Mesenchymal stem cell (in vitro differentiated cells and primary cell): ENCODE results near the gene TNFRSF14.

ENCODE experiments used
- DNase-seq: peaks from one replicate; pipeline ENCODE4 v3.0.0-alpha.2; 2013
- H2AFZ ChIP-seq: one replicate; pipeline ENCODE4 v1.6.1; 2013; ENCODE audit warnings: low read depth, mild to moderate bottlenecking, control low read depth, inconsistent platforms, low read length, moderate library complexity
- H2AK5ac ChIP-seq: 2 replicates; pipeline ENCODE4 v1.6.1; 2013; ENCODE audit warnings: low read length, moderate library complexity, mild to moderate bottlenecking, inconsistent platforms; ENCODE audit not compliant: severe bottlenecking
- H2BK120ac ChIP-seq: one replicate; pipeline ENCODE4 v1.6.1; 2013; ENCODE audit warnings: low read depth, mild to moderate bottlenecking, inconsistent platforms, low read length, moderate library complexity
- H2BK12ac ChIP-seq, 2 experiments: one replicate each; pipeline ENCODE4 v1.6.1; 2013; ENCODE audit warnings: inconsistent platforms in 2 of 2, low read length in 2 of 2, mild to moderate bottlenecking in 2 of 2, moderate library complexity in 2 of 2, control low read depth in 1 of 2
- H2BK15ac ChIP-seq: one replicate; pipeline ENCODE4 v1.6.1; 2013; ENCODE audit warnings: mild to moderate bottlenecking, low read depth, inconsistent platforms; ENCODE audit not compliant: poor library complexity, severe bottlenecking
- H2BK5ac ChIP-seq: 2 replicates; pipeline ENCODE4 v1.6.1; 2013; ENCODE audit warnings: low read depth, mild to moderate bottlenecking, low read length, control low read depth, inconsistent platforms; ENCODE audit not compliant: poor library complexity, severe bottlenecking
- H3K14ac ChIP-seq, 2 experiments: one replicate each; pipeline ENCODE4 v1.6.1; 2013; ENCODE audit warnings: inconsistent platforms in 2 of 2, low read length in 2 of 2, control low read depth in 1 of 2, mild to moderate bottlenecking in 1 of 2, moderate library complexity in 1 of 2
- H3K18ac ChIP-seq, 2 experiments: one replicate each; pipeline ENCODE4 v1.6.1; 2013; ENCODE audit warnings: inconsistent platforms in 2 of 2, low read length in 2 of 2, control low read depth in 1 of 2, low read depth in 1 of 2, mild to moderate bottlenecking in 1 of 2
- H3K23ac ChIP-seq, 2 experiments: one replicate each; pipeline ENCODE4 v1.6.1; 2013; ENCODE audit warnings: inconsistent platforms in 2 of 2, low read length in 2 of 2, mild to moderate bottlenecking in 2 of 2, moderate library complexity in 2 of 2, control low read depth in 1 of 2
- H3K27ac ChIP-seq: 2 replicates; pipeline ENCODE4 v1.5.1; 2013; ENCODE audit warnings: mild to moderate bottlenecking, moderate library complexity, low read length, control low read depth, inconsistent platforms; ENCODE audit not compliant: poor library complexity, severe bottlenecking
- H3K27me3 ChIP-seq, 2 experiments: 2 replicates each; pipeline versions ENCODE4 v1.6.1 to v1.7.0; 2013; ENCODE audit warnings: low read length in 2 of 2, mild to moderate bottlenecking in 2 of 2, moderate library complexity in 2 of 2, control low read depth in 1 of 2, inconsistent platforms in 1 of 2; ENCODE audit not compliant: control insufficient read depth in 1 of 2, insufficient read depth in 1 of 2
- H3K36me3 ChIP-seq, 2 experiments: 2 replicates each; pipeline versions ENCODE4 v1.6.1 to v1.7.0; 2013; ENCODE audit warnings: low read length in 2 of 2, control low read depth in 1 of 2, inconsistent platforms in 1 of 2, low read depth in 1 of 2, mild to moderate bottlenecking in 1 of 2; ENCODE audit not compliant: insufficient read depth in 2 of 2, control insufficient read depth in 1 of 2
- H3K4ac ChIP-seq, 2 experiments: one replicate each; pipeline ENCODE4 v1.6.1; 2013; ENCODE audit warnings: inconsistent platforms in 2 of 2, low read length in 2 of 2, mild to moderate bottlenecking in 2 of 2, moderate library complexity in 2 of 2, control low read depth in 1 of 2, low read depth in 1 of 2
- H3K4me1 ChIP-seq: 2 replicates; pipeline ENCODE4 v1.6.1; 2013; ENCODE audit warnings: low read depth, low read length, control low read depth; ENCODE audit not compliant: control insufficient read depth, insufficient read depth
- H3K4me2 ChIP-seq: 2 replicates; pipeline ENCODE4 v1.6.1; 2013; ENCODE audit warnings: low read length, mild to moderate bottlenecking, inconsistent platforms; ENCODE audit not compliant: poor library complexity, severe bottlenecking
- H3K4me3 ChIP-seq, 2 experiments: 2 replicates each; pipeline versions ENCODE4 v1.5.1 to v1.7.0; 2013; ENCODE audit warnings: low read length in 2 of 2, mild to moderate bottlenecking in 2 of 2, control low read depth in 1 of 2, low read depth in 1 of 2; ENCODE audit not compliant: insufficient read depth in 1 of 2
- H3K79me1 ChIP-seq: replicated peaks from 2 replicates; pipeline ENCODE4 v1.6.1; 2013; ENCODE audit warnings: mild to moderate bottlenecking, control low read depth, low read length, inconsistent platforms; ENCODE audit not compliant: poor library complexity, severe bottlenecking
- H3K9ac ChIP-seq: 2 replicates; pipeline ENCODE4 v1.7.0; 2013; ENCODE audit warnings: mild to moderate bottlenecking, low read length, moderate library complexity
- H3K9me3 ChIP-seq: 2 replicates; pipeline ENCODE4 v1.7.0; 2013; ENCODE audit warnings: mild to moderate bottlenecking, low read length; ENCODE audit not compliant: control insufficient read depth
- H4K8ac ChIP-seq: one replicate; pipeline ENCODE4 v1.6.1; 2013; ENCODE audit warnings: inconsistent platforms, mild to moderate bottlenecking, low read length, moderate library complexity
- H4K91ac ChIP-seq: one replicate; pipeline ENCODE4 v1.6.1; 2013; ENCODE audit warnings: mild to moderate bottlenecking, low read length, inconsistent platforms
- WGBS: methylation state at CpG from one replicate; pipeline ENCODE4 v1.1.7; 2013; ENCODE audit warnings: mixed read lengths; 5-methylcytosine and 5-hydroxymethylcytosine counted together

TNFRSF14 gene

GRCh38 chr1:2604156-2604843 is 48.1 kb downstream of the TNFRSF14 start:
- no peak for DNase-seq
- no peak overlapping the region for H4K8ac ChIP-seq

GRCh38 chr1:2604844-2605508 is 48.8 kb downstream of the TNFRSF14 start:
- DNase-seq = no peak
- no peak overlapping the region for H3K27ac ChIP-seq
- H4K91ac ChIP-seq = no peak overlapping the region
- no peak overlapping the region for H3K4me2 ChIP-seq
- no peak overlapping the region for H4K8ac ChIP-seq
- no peak overlapping the region for H2AFZ ChIP-seq
- H2BK120ac ChIP-seq = no peak overlapping the region
- no peak overlapping the region for H2AK5ac ChIP-seq
- H3K23ac ChIP-seq = no peak overlapping the region
- H3K36me3 ChIP-seq = no peaks in the 10 kb centered on the region
- H3K14ac ChIP-seq = no peak overlapping the region
- H2BK5ac ChIP-seq = no peak overlapping the region
- no peak overlapping the region for H3K4ac ChIP-seq
- no peak overlapping the region for H2BK15ac ChIP-seq
- no peak overlapping the region for H2BK12ac ChIP-seq
- H3K79me1 ChIP-seq = no peaks in the 10 kb centered on the region
- 66% methylated on average over 14 of the region's 14 CpGs for WGBS
- no peak overlapping the region for H3K18ac ChIP-seq
- H3K4me3 ChIP-seq = no peak overlapping the region
- H3K4me1 ChIP-seq = peaks cover 3% of the 10 kb centered on the region
- peaks cover 14 to 80% of the 10 kb centered on the region in 2 experiments for H3K27me3 ChIP-seq
- no peaks in the 10 kb centered on the region for H3K9me3 ChIP-seq
- no peak overlapping the region for H3K9ac ChIP-seq

More at GRCh38 chr1:2604156-2604843, 48.1 kb downstream of the TNFRSF14 start:
- no peak overlapping the region for H3K27ac ChIP-seq
- no peaks in the 10 kb centered on the region for H3K9me3 ChIP-seq
- no peak overlapping the region for H2BK5ac ChIP-seq
- no peak overlapping the region for H3K4ac ChIP-seq
- no peak overlapping the region for H2AFZ ChIP-seq
- no peak overlapping the region for H2BK120ac ChIP-seq
- no peak overlapping the region for H3K4me3 ChIP-seq
- H4K91ac ChIP-seq = no peak overlapping the region
- H3K79me1 ChIP-seq = no peaks in the 10 kb centered on the region
- H3K18ac ChIP-seq = no peak overlapping the region
- no peak overlapping the region for H2BK12ac ChIP-seq
- no peak overlapping the region for H3K9ac ChIP-seq
- no peak overlapping the region for H3K4me2 ChIP-seq
- no peak overlapping the region for H3K23ac ChIP-seq
- peaks cover 3% of the 10 kb centered on the region for H3K4me1 ChIP-seq
- H2AK5ac ChIP-seq = no peak overlapping the region
- H3K36me3 ChIP-seq = no peaks in the 10 kb centered on the region
- no peak overlapping the region for H2BK15ac ChIP-seq
- H3K14ac ChIP-seq = no peak overlapping the region
- WGBS = 80% methylated on average over 18 of the region's 19 CpGs
- H3K27me3 ChIP-seq = peaks cover 14 to 74% of the 10 kb centered on the region in 2 experiments

DNA sequence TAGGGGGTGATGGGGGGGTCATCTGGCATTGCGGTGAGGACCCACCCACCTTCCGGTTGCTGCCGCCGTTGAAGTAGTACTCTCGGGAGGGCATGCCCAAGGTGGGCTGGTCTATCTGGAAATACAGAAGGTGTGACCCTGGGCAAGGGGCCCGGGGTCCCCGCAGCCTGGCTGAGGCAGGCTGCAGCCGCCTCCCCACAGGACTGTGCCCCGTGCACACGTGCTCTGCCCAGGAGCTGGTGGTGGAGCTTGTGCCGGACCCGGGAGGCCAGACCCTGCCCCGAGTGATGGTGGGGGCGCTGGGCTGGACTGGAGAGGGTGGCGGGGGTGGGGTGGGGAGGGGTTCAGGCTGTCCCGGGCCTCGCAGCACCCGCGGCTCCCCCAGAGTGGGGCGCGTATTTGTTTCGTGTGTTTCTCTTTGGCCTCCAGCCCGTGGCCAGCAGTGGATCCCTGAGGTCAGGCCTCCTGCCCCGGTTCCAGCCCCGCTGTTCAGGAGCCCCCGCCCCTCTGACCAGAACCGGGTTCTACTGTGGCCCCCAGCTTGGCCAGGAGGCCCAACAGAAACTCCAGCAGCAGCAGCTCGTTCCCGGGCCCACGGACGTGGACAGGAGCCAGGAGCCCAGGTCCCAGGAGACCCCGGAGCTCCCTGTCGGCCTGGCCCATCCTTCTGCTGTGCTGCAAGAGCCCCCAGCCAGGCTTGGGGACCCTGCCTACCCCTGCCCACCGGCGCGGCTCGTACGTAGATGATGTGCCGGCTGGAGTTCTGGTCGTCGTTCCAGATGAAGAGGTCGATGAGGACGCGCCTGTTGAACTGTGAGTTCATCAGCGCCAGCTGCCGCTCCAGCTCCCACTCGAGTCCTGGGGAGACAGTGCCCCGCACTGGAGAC is 49.6 kb downstream of the TNFRSF14 start:
- no peak overlapping the region for H3K14ac ChIP-seq
- H2BK12ac ChIP-seq = no peak overlapping the region
- H3K9ac ChIP-seq = no peak overlapping the region
- H4K8ac ChIP-seq = no peak overlapping the region
- WGBS = 91% methylated on average over 42 of the region's 48 CpGs
- H2BK5ac ChIP-seq = no peak overlapping the region
- no peak overlapping the region for H3K18ac ChIP-seq
- no peak overlapping the region for H3K4ac ChIP-seq
- no peak overlapping the region for H3K4me3 ChIP-seq
- no peak overlapping the region for H2BK120ac ChIP-seq
- no peak overlapping the region for H4K91ac ChIP-seq
- no peak overlapping the region for H3K4me2 ChIP-seq
- H3K79me1 ChIP-seq = no peaks in the 10 kb centered on the region
- H3K27ac ChIP-seq = no peak overlapping the region
- no peak overlapping the region for H2BK15ac ChIP-seq
- no peak overlapping the region for H2AK5ac ChIP-seq
- H3K9me3 ChIP-seq = no peaks in the 10 kb centered on the region
- H2AFZ ChIP-seq = no peak overlapping the region
- no peak overlapping the region for H3K23ac ChIP-seq
- no peaks in the 10 kb centered on the region for H3K36me3 ChIP-seq
- DNase-seq = no peak
- H3K4me1 ChIP-seq = peaks cover 3% of the 10 kb centered on the region
- peaks cover 14 to 86% of the 10 kb centered on the region in 2 experiments for H3K27me3 ChIP-seq

GRCh38 chr1:2606396-2606880 is 50.3 kb downstream of the TNFRSF14 start:
- H3K4ac ChIP-seq = no peak overlapping the region
- H3K27me3 ChIP-seq = peaks cover 14 to 80% of the 10 kb centered on the region in 2 experiments
- no peak overlapping the region for H3K18ac ChIP-seq
- no peak overlapping the region for H3K27ac ChIP-seq
- no peak overlapping the region for H2BK15ac ChIP-seq
- H3K36me3 ChIP-seq = no peaks in the 10 kb centered on the region
- 78% methylated on average over 11 of the region's 15 CpGs for WGBS
- H4K8ac ChIP-seq = no peak overlapping the region
- H3K9me3 ChIP-seq = no peaks in the 10 kb centered on the region
- H2BK12ac ChIP-seq = no peak overlapping the region
- H3K79me1 ChIP-seq = no peaks in the 10 kb centered on the region
- peaks cover 6% of the 10 kb centered on the region for H3K4me1 ChIP-seq
- H2BK5ac ChIP-seq = no peak overlapping the region
- H2AFZ ChIP-seq = no peak overlapping the region
- no peak overlapping the region for H3K4me2 ChIP-seq
- no peak overlapping the region for H2AK5ac ChIP-seq
- no peak overlapping the region for H3K14ac ChIP-seq
- H4K91ac ChIP-seq = no peak overlapping the region
- H3K23ac ChIP-seq = no peak overlapping the region
- no peak for DNase-seq
- no peak overlapping the region for H2BK120ac ChIP-seq
- no peak overlapping the region for H3K9ac ChIP-seq
- H3K4me3 ChIP-seq = no peak overlapping the region
